Ovary (tissue), 3 donors: ENCODE data around the gene GLTP.

Experiments used
- CTCF ChIP-seq, 3 donors: fragments of 450-650 bp in 2 of 3; fragments of 200-600 bp in 1 of 3; IDR thresholded peaks; one replicate each; pipeline versions ENCODE4 v1.5.1 to v1.8.0; 2016 to 2022; ENCODE audit warnings: antibody characterized with exemption in 3 of 3, mild to moderate bottlenecking in 1 of 3
- EP300 ChIP-seq: sonication (generic); formaldehyde crosslinking; IDR thresholded peaks from one replicate; pipeline ENCODE4 v1.6.1; 2017; ENCODE audit warnings: antibody characterized with exemption
- POLR2A ChIP-seq: fragments of 450-650 bp; IDR thresholded peaks from one replicate; pipeline ENCODE4 v1.6.1; 2017; ENCODE audit warnings: antibody characterized with exemption, mild to moderate bottlenecking, moderate library complexity
- donor health status: DM: no; HTN: no; CAD: no.

GRCh38 chr12:109897029-109897428 is 16.7 kb upstream of the GLTP start:
- no peak for TF ChIP-seq CTCF (IDR thresholded peaks at IDR 0.05)
- no peak for TF ChIP-seq POLR2A
- TF ChIP-seq EP300, result no peak
